HG03442 (cell line): ENCODE measurements around the gene ZSCAN5C.
"Not testable (repeated sequence)": the region's sequence is repeated elsewhere in the genome, so short reads cannot be mapped to it uniquely, and the experiment has no call there.

Experiments
- ATAC-seq: cut with Tn5 transposase; IDR thresholded peaks from one replicate; pipeline ENCODE4 v1.9.1; 2021; ENCODE audit warnings: mild to moderate bottlenecking, moderate library complexity; ENCODE audit not compliant: unreplicated experiment

ZSCAN5C gene

DNA sequence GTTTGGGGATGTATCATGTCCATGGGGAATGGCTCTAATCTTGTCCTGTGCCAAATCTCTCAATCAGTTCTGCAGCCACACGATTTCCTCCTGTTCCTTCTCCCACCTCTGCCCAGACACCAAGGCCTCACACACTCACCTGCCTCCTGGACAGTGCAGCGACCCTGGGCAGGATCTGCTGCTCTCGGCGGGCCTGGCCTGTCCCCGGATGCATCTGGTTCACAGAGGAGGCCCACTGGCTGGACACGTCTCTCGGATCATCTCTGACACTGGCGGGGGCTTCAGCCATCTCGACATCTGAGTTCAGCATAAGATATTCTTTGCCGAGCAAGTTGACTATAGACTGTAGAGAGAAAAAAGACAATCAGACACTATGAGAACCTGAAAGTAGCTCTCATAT, 10.4 kb upstream of the ZSCAN5C start:
- ATAC-seq, result no peak

DNA sequence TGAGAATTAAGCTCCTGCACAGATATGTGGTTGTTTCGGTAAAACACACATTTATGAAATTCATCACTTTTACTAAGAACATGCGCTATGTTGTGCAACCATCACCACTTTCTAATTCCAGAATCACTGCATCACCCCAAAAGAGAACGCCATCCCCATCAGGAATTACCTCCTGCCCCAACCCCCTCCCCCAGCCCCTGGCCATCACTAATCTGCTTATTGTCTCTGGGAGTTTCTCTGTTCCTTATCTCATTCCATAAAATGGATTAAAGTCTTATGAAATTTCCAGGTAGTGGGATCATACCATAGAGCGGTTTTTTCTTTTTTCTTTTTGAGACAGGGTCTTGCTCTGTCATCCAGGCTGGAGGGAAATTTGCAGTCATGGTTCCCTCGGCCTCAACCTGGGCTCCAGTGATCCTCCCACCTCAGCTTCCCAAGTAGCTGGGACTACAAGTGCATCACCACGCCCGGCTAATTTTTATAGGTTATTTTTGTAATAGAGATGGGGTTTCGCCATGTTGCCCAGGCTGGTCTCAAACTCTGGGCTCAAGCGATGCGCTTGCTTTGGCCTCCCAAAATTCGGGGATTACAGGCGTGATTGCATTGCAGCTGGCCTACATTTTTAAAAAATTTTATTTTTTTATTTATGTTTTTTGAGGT, 8.0 kb upstream of the ZSCAN5C start:
- no peak for ATAC-seq

DNA sequence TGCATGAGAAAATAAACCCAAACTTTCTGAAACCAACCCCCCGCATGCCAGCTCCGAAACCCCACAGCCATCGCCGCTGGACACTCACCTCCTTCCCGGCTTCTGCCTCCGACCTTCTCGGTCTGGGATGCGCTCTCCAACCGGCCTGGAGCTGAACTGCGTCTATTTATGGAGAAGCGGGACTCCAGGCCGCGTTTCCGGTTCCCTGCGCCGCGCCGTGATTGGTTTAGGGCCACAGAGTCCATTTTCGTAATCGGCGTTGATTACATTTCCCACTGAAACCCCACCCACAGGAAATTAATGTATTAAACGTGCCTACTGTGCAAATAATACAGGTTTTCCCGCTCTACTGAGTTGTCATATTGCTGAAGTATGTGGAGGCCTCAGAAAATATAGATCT, 4.4 kb upstream of the ZSCAN5C start, which contains the start of gene ZSCAN5B:
Gene ZSCAN5B (minus strand): TSS at position 138 of the 400 bp plus-strand sequence. CDS start 4,731 bp downstream, outside the sequence.
- ATAC-seq, result not testable (repeated sequence)

DNA sequence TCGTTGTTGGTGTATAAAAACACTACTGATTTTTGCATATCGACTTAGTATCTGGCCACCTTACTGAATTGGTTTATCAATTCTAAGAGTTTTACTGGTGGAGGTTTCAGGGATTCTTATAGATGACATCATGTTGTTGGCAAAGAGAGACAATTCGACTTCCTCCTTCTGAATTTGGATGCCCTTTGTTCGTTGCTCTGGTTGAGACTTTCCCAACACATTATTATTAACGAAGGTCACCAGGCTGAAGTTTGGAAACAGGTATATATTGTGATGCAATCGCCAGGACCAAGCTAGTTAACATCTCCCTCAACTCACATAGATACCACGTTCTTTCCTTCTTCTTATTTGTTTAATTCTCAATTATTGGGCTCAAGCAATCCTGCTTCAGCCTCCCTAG, 2.4 kb upstream of the ZSCAN5C start:
- ATAC-seq, result no peak

DNA sequence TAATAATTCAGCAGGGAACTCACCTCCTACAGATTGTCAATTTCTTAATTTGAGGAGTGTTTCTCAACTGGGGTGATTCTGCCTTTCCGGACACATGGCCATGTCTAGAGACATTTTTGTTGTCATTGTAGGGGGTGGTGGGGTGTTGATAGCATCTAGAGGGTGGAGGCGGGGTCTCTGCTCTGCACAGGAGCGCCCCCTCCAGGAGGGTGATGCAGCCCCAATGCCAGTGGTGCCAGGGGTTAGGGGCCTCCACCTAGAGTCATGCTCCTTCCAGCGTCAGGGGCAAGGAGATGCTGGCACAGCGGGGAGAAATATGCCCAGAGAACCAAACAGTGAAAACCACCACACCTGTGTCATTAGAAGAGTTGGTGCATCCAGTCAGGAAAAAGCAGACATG, 5.5 kb downstream of the ZSCAN5C start:
- ATAC-seq, result not testable (repeated sequence)

DNA sequence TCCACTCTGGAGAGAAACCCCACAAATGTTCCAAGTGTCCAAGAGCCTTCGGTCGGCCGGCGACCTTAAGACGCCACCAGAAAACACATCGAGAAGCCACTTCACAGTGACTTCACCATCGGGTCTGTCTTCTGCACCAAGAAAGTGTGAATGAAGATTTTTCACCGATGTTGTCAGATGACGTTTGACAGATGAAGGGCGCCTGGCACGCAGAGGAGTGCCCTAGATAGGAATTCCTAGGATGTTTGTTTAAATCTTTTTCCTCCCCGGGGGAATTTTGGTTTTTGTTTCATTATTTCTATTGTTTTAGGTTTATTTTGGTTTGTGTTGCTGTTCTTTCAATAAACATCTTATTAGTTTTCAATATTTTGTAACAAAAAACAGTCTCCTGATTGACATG, 7.0 kb downstream of the ZSCAN5C start:
- no peak for ATAC-seq

DNA sequence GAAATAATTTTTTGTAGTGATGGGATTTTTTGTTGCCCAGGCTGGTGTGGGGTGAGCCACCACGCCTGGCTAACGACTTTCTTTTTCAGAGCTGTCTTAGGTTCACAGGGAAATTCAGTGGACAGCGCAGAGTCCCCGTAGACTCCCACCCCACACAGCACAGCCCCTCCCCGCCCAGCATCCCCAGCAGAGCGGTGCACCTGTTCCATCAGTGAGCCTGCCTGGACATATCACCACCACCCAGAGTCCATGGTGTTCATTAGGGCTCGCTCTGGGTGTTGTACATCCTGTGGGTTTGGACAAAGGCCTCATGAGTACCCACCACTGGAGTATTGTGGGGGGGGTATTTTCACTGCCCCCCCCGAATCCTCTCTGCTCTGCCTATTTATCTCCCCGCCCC, 8.0 kb downstream of the ZSCAN5C start:
- not testable (repeated sequence) for ATAC-seq

DNA sequence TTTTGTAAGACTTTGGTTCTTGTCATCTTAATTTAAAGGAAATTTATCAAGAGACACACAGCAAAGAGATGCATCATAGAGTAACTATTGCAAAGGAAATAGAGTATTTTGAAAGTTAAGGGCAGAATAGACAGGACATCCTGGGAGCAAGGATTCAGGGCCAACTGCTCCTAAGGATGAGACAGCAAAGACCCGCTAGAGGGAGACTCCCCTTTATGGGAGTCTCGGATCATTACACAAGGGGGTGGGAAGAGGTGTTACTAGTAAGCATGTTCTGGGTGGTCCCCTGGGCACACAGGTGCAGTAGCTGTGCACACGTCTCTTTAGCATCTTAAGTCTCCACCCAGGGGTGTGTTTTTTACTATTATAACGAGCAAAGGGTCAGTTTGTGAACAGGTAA, 9.6 kb downstream of the ZSCAN5C start:
- no peak for ATAC-seq

DNA sequence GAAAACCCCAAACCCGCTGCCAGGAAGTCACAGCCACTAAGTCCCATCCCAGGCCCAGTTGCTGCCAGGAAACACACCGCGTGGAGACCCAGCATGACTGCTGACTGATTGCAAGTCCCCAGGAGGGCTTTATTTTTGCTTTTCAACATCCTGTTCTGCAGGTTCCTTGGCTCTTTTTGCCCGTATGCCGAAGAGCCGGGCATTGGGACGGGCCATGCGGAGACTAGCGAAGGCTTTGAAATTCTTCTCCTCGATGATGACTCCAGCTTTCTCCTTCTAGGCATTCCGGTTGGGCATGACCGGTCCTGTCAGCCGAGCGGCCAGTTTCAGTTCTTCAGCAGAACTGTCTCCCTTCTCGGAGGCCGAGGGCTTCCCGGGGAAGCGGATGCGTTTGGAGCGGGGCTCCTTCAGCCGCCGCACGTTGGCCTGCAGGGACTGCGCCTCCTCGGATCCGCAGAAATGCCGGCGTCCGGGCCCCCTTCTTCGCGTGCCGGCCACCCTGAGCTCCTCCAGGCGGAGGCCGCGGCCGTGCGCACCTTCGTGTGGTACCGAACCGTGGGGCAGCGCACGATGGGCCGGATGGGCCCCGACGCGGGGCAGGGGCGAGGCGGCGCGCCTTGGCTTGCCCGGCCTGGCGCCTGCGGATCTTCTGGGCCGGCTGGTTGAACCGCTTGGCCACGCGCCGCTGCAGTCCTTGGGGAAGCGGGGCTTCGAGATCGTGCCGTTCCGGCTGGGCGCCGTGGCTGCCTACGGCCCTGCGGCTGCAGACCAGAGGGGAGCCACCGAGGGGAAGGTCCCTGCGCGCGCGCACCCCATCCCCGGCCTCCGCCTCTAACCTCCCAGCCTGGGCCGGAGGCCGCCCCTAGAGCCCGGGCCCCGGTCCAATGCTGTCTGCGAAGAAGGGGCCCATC, 15.2 kb downstream of the ZSCAN5C start:
- ATAC-seq, result no peak

DNA sequence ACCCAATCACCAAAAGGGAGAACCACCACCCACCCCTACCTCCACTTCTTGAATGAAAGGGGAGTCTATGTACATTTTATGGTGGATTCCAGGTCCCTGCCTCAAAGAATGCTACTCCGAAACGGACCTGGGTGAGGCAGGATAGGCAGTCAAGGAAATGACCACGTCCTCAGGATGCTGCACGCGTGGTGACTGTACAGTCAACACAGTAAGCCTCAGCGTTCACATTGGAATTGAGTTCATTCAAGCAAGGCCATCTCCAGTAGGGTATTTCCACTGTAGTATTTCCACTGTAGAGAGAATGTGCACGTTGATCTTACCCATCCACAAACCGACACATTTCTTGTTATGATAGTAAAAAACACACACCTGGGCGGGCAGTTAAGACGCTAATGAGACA, 16.9 kb downstream of the ZSCAN5C start:
- ATAC-seq, result no peak

DNA sequence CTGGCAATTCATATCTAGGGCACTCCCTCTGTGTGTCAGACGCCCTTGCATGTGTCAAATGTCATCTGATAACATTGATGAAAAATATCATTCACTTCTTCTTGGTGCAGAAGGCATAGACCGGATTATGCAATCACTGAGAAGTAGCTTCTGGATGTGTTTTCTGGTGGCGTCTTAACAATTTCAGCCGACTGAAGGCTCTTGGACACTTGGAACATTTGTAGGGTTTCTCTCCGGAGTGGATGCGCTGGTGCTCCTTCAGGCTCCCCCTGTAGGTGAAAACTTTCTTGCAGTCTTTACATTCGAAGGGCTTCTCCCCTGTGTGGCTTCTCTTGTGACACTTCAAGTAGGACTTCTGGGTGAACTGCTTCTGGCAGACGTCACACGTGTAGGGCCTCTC, 19.4 kb downstream of the ZSCAN5C start:
- ATAC-seq, result not testable (repeated sequence)

DNA sequence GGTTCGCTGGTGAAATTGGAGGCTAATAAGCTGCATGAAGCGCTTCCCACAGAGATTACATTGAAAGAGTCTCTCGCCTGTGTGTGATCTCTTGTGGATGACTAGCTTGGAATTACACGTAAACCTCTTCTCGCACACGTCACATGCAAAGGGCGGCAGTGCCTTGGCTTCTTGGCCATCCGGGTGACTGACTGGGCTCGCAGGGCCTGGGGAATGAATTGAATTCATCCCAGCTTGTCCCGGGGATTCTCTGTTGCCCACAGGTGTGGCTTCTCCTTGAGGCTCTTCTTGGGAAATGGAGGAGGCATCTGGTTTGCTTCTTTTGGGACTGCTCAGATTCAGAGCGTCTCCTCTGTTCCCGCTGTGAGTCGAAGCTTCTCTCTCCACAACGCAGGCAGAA, 19.8 kb downstream of the ZSCAN5C start:
- no peak for ATAC-seq

DNA sequence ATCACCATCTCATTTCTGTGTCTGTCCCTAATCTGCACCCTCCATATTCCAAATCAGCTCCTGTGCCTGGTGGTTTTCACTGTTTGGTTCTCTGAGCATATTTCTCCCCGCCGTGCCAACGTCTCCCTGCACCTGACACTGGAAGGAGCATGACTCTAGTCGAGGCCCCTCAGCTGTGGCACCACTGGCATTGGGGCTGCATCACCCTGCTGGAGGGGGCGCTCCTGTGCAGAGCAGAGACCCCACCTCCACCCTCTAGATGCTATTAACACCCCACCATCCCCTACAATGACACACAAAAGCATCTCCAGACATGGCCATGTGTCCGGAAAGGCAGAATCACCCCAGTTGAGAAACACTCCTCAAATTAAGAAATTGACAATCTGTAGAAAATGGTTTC, 20.8 kb downstream of the ZSCAN5C start:
- no peak for ATAC-seq

DNA sequence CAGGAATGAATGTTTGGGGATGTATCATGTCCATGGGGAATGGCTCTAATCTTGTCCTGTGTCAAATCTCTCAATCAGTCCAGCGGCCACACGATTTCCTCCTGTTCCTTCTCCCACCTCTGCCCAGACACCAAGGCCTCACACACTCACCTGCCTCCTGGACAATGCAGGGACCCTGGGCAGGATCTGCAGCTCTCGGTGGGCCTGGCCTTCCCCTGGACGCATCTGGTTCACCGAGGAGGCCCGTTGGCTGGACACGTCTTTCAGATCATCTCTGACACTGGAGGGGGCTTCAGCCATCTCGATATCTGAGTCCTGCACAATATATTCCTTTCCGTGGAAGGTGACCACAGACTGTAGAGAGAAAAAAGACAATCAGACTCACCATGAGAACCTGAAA, 21.4 kb downstream of the ZSCAN5C start:
- no peak for ATAC-seq

DNA sequence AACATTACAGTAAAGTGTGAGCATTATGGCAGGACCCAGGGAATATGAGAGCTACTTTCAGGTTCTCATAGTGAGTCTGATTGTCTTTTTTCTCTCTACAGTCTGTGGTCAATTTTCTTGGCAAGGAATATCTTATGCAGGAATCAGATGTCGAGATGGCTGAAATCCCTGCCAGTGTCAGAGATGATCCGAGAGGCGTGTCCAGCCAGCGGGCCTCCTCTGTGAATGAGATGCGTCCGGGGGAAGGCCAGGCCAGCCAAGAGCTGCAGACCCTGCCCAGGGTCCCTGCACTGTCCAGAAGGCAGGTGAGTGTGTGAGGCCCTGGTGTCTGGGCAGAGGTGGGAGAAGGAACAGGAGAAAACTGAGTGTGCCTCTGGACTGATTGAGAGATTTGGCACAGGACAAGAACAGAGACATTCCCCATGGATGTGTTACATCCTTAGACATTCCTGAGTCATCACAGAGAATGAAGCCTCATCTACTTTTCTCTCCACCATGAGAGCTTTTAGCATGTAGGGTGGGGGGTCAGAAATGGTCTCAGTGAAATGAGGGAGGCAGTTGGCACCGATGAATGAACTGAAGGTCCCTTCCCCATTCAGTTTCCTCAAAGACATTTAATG, 43.2 kb downstream of the ZSCAN5C start:
- no peak for ATAC-seq

DNA sequence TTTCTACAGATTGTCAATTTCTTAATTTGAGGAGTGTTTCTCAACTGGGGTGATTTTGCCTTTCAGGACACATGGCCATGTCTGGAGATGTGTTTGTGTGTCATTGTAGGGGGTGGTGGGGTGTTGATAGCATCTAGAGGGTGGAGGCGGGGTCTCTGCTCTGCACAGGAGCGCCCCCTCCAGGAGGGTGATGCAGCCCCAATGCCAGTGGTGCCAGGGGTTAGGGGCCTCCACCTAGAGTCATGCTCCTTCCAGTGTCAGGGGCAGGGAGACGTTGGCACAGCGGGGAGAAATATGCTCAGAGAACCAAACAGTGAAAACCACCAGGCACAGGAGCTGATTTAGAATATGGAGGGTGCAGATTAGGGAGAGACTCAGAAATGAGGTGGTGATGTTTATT, 43.7 kb downstream of the ZSCAN5C start:
- not testable (repeated sequence) for ATAC-seq

DNA sequence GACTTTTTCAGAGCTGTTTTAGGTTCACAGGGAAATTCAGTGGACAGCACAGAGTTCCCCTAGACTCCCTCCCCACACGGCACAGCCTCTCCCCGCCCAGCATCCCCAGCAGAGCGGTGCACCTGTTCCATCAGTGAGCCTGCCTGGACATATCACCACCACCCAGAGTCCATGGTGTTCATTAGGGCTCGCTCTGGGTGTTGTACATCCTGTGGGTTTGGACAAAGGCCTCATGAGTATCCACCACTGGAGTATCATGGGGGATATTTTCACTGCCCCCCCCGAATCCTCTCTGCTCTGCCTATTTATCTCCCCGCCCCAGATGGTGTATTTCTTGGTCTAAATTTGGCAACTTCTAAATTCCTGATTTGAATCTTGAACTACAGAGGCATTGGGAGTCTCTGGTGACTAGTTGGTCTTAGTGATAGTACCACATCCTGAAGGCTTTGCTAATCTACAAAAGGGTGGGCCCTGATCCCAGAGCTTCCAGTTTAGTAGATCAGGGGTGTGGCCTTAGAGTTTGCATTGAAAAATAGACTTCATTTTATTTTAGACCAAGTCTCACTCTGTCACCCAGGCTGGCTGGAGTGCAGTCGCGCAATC, 46.8 kb downstream of the ZSCAN5C start:
- ATAC-seq, result not testable (repeated sequence)

DNA sequence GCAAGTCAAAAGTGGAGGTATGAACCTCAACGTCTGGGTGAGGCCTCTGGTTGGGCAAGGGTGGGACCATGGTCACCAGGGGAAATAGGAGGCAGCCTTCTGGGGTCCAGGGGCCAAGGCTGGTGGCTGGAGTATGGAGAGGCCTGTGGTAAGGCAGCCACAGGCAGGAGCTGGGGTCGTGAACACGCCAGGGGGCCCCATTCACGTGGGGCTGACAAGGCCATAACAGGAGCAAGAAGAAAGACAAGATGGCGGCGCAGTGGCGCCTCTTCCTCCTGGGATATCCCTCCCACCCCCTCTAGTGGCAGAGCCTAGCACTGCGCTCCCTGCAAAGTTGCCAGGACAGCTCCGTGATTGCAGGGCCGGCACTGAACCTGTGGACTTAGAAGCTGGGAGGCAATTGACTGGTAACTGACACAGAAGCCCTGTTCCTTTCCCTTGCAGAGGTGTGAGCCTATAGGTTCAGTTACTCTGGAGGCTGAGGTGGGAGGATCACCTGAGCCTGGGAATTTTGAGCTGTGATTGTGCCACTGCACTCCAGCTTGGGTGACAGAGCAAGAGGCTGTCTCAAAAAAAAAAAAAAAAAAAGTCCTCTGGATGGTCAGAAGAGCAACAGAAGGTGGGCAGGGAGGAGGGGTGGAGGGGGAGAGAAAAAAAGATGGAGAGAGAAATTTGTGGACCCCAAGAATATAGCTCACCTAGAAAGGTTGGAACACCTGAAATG, 50.8 kb downstream of the ZSCAN5C start:
- no peak for ATAC-seq

DNA sequence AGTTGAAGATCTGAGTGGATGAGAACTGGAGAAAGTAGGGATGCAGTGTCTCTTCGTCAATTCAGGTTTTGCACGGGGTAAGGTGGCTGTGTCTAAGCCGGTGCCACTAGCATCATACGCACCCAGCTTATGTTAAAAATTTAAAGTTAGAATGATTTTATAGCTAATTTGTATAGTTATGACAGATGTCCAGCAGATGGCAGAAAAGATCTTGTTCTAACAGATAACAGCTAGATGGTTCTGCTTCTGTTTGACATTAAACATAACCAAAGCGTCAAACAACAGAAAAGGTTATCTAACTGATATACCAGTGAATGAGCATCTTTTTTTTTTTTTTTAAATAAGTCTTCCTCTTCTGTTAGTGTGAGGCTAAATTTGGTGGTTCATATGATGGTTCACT, 51.7 kb downstream of the ZSCAN5C start:
- ATAC-seq, result no peak

DNA sequence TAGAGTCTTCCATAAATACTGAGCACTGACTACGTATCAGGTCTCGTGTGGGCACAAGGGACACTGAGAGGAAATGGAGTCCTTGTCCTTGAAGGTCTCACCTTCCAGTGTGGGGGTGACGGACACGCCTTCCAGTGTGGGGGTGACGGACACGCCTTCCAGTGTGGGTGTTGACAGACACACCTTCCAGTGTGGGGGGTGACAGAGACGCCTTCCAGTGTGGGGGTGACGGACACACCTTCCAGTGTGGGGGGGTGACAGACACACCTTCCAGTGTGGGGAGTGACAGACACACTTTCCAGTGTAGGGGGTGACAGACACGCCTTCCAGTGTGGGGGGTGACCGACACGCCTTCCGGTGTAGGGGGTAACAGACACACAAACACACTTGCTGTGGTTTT, 56.2 kb downstream of the ZSCAN5C start:
- no peak for ATAC-seq
